ENCODE data around the gene ULK3.

The ULK3 gene

DNA sequence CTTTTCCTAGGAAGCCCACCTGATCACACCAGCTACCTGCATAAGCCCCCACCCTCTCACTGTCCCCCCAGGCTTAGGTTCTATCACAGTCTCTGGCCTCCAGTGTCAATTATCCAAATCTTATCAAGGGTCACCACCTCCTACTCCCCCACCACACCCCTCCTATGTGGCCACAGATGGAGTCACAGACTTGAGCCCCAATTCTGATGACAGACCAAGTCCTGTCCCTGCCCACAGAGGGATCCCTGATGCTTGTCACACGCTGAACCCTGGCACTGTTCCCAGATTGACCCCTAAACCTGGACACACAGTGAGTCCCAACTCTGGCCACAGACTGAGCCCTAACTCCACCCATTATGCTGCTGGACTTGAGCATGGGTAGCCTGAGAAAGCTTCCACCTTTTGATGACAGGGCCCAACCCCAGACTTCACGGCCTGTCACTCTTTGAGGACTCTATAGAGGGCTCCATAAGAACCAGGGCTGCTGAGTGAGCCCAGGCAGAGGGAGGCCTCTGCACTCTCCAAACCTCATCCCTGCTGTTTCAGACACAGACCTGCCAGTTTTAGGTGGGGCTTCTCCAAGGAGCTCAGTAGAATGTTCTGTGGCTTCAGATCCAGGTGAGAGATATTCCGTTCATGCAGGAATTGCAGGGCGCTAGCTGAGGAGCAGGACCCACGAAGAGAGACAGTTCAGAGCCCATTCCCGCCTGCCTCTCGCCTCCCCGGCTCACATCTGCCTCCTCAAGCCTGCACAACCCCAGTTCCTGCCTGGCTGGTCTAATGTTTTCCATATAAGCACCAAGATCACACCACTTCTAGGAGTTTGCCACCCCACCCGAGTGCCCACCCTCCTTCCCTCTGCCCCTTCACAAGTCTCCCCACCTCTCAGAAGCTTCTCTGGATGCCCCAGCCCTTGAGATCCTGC is 1.8 kb downstream of the ULK3 start:
- no peak for TF ChIP-seq GATA1 (IDR thresholded peaks at IDR 0.05; ENCODE audit: low read depth, low read length)
- no peak for TF ChIP-seq POLR2A (IDR thresholded peaks at IDR 0.05; ENCODE audit: low read length)
- peak; percentile 38 to 52 for DNase-seq

DNA sequence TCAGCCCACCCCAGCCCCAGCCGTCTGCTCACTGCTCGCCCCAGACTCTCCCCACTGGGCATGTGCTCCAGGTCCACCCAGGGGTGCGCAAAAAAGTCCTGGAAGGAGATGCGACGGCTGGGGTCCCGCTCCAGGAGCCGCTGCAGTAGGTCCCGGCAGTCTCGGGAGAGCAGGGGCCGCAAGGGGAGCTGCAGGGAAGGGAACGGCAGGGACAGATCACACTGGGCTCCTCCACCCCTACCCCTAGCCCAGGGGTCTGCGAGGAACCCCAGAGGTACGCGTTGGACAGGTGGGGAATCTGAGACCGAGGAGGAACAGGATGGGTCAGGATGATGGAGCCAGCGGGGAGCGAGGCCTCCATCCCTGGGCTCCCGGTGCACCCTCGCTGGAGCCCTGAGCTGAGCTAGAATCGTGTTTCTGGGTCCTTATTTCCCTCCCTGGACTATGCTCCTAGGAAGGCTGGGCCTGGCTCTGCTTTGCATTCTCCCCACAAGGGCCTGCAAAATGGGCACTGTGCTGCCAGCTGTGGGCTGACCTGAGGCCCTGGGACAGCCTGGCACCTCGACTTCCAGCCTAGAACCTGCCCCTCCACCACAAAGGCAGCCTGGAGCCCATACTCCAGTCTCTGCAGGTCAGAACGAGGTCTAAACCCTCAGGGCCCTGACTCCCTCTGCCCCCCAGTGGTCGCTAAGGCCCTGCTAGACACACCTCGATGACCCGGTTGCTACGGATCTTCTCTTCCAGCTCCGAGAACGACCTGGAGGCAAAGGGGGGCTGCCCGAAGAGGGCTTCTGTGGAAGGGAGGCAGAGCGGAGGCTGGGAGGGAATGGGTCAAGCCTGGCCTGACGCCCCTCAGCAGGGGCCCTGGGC is 3.2 kb downstream of the ULK3 start:
- no peak for DNase-seq
- no peak for TF ChIP-seq POLR2A (IDR thresholded peaks at IDR 0.05; ENCODE audit: low read length)
- no peak for TF ChIP-seq GATA1 (IDR thresholded peaks at IDR 0.05; ENCODE audit: low read depth, low read length)

DNA sequence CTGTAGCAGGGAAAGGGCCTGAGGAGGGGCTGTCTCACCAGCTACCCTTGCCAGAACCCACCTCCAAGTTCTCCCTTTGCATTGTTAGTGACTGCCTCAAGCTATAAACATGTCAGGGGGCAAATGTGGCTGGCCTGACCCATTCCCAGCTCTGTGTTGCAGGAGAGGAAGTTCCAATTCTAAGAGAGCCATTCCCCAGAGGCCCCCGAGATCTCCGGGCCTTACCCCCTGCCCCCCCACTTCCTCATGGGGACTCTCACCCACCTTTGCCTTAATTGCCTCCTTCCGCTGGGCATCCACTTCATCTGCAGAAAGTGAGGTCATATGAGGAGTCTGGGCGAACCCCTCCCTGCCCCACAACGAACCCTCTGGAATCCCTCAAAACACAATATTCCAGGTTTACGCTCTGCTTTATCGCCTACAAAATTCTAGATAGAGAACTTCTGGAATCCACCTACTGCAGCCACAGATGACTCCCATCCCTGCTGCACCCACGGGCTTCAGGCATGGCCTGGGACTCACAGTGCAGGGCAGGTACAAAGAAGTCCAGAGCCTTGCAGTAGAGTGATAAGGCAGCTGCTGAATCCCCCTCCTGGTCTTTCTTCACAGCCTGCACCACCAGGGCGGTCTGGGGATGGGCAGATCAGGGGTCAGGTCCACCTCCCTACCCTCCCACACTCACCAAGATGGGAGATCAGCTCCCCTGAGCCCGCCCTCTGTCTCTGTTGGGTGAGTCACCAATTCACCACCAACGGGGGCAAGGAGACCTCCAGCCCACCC is 4.0 kb downstream of the ULK3 start:
- no peak for DNase-seq
- no peak for TF ChIP-seq POLR2A (IDR thresholded peaks at IDR 0.05; ENCODE audit: low read length)
- no peak for TF ChIP-seq GATA1 (IDR thresholded peaks at IDR 0.05; ENCODE audit: low read depth, low read length)

DNA sequence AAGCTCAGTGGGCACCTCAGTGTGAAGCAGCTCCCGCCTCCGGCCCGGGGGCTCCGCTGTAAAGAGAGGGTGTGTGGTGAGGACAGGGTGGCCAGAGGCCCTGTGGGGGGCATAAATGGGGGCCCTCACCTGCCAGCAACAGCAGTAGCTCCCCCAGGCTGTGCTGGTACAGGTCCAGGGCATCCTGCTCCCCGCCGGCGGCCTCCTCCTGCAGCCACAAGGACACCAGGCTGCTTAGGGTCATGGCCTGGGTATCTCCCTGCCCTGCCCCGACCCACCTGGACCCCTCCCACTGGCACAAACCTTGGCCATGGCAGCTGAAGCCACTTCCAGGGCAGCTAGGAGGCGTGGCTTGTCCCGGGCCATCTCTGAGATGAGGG is 4.8 kb downstream of the ULK3 start:
- DNase-seq, result no peak
- TF ChIP-seq POLR2A (IDR thresholded peaks at IDR 0.05; ENCODE audit: low read length) (no peak), GATA1 (IDR thresholded peaks at IDR 0.05; ENCODE audit: low read depth, low read length) (no peak)

DNA sequence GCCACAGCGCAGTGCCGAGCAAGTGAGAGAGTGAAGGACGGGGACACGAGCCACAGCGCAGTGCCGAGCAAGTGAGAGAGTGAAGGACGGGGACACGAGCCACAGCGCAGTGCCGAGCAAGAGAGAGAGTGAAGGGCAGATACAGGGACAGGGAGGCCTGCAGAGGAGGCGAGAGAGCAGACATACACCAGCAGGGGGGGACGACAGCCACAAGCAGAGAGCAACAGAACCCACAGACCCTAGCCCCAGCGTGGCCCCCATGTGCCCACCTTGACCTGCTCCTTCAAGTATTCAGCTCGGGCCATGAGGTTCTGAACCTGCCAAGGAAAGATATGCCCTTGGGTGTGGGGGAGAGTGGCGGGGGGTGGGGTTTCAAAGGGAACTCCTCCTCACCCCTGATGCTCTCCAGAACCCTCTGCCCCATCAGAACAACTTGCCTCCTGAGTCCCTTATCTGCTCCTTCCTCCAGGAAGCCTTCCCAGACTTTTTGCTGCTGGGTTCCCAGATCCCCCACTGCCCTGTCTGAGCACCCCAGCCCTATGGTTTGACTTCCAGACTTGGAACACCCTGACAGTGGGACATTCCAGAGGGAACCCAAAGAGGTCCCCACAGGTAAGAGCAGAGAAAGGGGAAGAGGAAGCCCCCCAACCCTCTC is 5.3 kb downstream of the ULK3 start:
- no peak for TF ChIP-seq POLR2A (IDR thresholded peaks at IDR 0.05; ENCODE audit: low read length)
- DNase-seq, result peak; percentile 23 to 24

DNA sequence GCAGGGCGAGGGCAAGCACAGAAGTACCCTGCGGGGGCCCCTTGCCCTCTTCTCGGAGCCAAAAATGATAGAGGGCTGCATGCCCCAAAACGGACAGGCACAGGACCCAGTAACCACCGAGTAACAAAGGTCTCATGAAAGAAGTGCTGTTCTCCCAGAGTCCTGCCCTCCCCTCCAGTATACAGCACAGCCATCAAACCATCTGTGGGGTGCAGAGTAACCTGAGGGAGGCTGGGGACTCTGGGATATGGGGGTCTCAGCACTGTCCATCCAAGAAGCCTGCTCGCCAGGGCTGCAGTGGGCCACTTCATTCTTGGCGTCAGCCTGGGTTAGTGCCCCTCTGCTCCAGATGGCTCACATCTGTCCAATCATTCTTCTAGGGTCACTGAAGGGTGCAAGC is 6.1 kb downstream of the ULK3 start:
- no peak for DNase-seq
- TF ChIP-seq POLR2A (IDR thresholded peaks at IDR 0.05; ENCODE audit: low read length) (no peak), GATA1 (IDR thresholded peaks at IDR 0.05; ENCODE audit: low read depth, low read length) (no peak)

DNA sequence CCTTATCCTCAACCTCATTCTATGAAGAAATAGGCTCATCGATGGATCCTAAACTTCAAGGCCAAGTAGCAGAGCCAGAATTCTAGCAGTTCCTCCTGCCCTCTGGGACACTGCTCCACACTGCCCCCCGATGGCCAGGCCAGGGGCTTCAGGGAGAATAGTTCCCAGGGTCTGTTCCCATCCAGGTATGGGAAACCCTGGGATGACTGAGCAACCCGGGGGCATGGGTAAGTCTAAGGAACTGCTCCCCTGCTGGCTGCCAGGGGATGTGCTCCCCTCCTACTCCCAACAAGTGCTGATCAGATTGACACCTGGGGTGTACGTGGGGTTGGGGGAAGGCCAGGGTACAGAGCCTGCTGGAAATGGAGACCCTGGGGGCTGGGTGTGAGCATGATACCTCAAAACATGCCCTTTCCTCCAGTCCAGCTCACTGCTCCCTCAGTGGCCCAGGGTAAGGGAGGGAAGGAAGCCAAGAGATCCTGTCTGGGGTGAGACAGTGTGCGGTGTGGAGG is 7.6 kb downstream of the ULK3 start:
- DNase-seq, result peak; percentile 27 to 58

DNA sequence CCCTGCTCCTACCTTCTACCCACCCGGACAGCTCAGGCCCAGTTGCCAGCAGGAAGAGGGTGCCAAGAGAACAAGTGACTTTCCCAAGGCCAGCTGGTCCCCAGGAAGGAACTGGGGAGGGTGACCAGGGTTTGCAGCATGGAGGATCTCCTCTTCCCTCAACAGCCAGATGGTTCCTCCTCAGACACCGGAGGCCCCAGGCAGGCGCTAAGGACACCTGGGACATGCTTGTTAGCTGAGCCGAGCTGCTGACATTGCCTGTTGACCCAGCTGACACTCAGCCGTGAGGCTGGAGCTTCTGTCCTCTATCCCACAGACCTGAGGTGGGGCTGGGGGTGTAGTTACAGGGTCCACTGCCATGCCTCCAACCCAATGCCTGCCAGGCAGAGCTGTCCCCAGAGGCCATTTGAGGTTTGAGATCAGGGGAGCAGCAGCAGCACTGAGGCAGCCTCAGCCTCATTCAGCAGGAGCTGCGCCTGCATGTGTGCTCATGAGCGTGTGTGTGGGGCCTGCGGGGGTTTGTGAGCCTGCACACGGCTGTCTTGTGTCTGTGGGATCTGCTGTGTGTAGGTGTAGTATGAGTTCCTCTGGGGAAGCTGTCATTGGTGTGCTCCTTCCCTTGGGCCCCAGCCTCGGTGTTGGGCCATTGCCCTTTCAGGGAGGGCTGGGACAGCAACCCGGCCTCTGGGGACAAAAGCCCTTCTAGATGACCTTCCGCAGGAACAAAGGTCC is 9.4 kb downstream of the ULK3 start:
- DNase-seq, result no peak
- TF ChIP-seq GATA1 (IDR thresholded peaks at IDR 0.05; ENCODE audit: low read depth, low read length) (no peak), POLR2A (IDR thresholded peaks at IDR 0.05; ENCODE audit: low read length) (no peak)

More for the DNA sequence above, 7.6 kb downstream of the ULK3 start:
- TF ChIP-seq POLR2A (IDR thresholded peaks at IDR 0.05; ENCODE audit: low read length) (no peak), GATA1 (IDR thresholded peaks at IDR 0.05; ENCODE audit: low read depth, low read length) (no peak)

DNA sequence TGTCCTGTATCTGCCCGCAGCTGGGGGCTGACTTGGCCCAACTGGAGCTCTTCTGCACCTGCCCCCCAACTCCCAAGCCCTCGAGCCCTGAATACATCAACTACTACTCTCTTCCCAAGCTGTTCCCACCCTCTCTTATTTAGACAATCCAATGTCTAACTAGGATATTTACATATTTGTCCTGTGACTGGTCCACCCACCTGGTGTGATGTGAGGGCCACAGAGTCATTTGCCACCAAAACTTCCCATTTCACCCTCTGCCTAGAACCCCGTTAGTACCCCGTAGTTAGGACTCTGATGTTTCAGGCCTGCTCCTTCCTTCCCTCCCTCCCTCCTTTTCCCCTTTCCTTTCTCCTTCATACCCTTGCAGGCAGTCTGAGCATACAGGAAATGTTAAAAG is 10.1 kb downstream of the ULK3 start:
- no peak for DNase-seq

DNA sequence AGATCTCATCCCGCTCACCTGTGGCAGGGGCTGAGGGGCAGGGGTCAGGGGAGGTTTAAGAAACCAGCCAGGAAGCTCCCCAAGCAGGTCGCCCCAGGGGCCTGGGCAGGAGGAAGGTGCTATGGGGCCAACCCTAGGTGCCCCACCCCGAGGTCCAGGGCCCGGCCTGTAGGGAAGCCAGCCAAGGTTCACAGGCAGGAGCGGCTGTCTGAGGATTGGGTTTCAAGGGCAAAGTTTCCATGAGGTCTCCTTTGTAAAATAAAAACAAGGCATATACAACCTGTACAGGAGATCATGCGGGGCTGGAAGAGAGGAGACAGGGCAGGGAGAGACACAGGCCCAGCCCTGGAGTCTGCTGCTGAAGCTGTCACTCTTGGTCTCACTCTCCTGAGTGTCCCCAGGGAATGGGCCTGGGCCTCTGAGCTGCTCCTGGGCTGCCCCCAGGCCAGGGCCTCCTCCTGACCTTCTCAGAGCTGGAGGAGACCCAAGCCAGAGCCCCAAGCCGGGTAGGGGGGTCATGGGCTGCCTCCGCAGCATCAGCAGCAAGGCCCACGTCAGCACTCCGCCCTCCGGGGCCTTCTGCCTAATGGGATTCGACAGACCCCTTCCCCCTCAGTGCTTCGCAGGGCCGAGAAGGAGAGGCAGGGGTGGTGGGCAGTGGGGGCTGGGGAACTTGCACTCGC is 11.0 kb downstream of the ULK3 start:
- no peak for DNase-seq
- TF ChIP-seq GATA1 (IDR thresholded peaks at IDR 0.05; ENCODE audit: low read depth, low read length) (no peak), POLR2A (IDR thresholded peaks at IDR 0.05; ENCODE audit: low read length) (no peak)

More for the DNA sequence above, 10.1 kb downstream of the ULK3 start:
- no peak for TF ChIP-seq GATA1 (IDR thresholded peaks at IDR 0.05; ENCODE audit: low read depth, low read length)
- TF ChIP-seq POLR2A (IDR thresholded peaks at IDR 0.05; ENCODE audit: low read length), result no peak

DNA sequence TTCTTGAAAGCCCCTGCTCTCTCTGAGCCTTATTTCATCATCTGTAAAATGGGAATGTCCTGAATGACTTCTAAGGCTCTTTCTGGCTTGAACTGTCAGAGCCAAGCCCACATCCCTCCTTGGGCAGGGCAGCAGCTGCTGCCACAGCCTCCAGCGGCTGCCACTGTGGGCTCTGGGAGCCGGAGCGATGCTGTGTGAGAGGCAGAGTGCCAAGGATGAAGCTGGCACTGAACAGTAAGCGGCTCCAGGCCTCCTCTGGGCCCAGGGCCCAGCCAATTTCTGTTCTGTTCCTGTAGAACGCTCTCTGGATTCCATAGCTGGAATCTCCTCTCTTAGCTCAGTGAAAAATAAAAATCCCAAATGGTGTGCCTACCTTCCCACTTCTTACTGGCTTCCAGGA is 12.1 kb downstream of the ULK3 start:
- DNase-seq, result no peak
- no peak for TF ChIP-seq POLR2A (IDR thresholded peaks at IDR 0.05; ENCODE audit: low read length)
- no peak for TF ChIP-seq GATA1 (IDR thresholded peaks at IDR 0.05; ENCODE audit: low read depth, low read length)

DNA sequence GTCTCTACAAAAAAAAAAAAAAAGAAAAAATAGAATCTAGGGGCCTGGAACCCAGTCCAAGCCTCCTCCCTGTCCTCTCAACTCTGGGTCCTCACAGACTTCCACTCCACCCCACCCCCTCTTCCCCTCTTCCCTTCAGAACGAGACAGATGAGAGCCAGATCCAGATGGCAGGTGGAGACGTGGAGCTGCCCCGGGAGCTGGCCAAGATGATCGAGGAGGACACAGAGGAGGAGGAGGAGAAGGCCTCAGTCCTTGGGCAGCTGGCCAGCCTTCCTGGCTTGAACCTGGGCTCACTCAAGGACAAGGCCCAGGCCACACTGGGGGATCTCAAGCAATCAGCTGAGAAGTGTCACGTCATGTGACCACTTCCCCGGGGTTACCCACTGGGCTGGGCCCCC is 13.0 kb downstream of the ULK3 start:
- DNase-seq, result no peak
- TF ChIP-seq POLR2A (IDR thresholded peaks at IDR 0.05; ENCODE audit: low read length) (no peak), GATA1 (IDR thresholded peaks at IDR 0.05; ENCODE audit: low read depth, low read length) (no peak)

Measured in erythroblast (primary cell).